GM10266 (cell line): ENCODE data around the gene ARHGEF6.

Source experiments
- DNase-seq: peaks from one replicate; pipeline ENCODE4 v3.0.0; 2012; ENCODE audit errors: extremely low spot score
- TF ChIP-seq, protein P1 (sequence below): IDR thresholded peaks from 2 replicates; pipeline ENCODE4 v1.5.1; 2012; ENCODE audit warnings: mild to moderate bottlenecking, low read depth; ENCODE audit not compliant: control insufficient read depth, insufficient read depth; ENCODE audit errors: missing control alignments

ARHGEF6 gene

DNA sequence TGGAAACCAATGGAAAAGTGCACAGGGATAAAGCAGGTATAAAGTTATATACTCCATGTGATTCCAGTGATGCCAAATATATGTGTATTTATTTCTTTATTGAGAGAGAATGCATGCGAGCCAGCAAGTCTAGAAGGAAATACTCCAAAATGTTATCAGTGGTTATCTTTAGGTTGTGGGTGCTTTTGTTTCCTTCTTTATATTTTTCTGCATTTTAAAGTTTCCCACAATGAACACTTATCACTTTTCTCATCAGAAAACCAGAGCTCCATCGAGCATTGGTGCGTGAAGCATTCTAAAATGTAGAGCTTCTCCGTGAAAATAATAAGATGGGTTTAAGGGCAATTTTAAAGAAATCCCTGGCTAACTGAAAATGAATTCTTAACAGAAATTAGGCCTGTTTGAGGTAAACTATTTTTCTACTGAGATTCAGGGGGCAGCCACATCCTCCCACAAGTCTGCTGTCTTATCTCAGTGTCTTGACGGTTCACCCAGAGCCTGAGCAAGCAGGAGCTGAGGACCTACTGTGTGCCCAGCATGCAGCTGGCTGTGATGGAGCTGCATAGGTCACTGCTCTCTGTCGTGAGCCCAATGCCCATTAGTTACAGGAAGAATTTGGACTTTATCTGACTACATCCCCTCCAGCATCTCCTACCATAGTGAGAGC lies 151.5 kb downstream of the ARHGEF6 start:
- no peak for DNase-seq
- TF ChIP-seq, protein P1, sequence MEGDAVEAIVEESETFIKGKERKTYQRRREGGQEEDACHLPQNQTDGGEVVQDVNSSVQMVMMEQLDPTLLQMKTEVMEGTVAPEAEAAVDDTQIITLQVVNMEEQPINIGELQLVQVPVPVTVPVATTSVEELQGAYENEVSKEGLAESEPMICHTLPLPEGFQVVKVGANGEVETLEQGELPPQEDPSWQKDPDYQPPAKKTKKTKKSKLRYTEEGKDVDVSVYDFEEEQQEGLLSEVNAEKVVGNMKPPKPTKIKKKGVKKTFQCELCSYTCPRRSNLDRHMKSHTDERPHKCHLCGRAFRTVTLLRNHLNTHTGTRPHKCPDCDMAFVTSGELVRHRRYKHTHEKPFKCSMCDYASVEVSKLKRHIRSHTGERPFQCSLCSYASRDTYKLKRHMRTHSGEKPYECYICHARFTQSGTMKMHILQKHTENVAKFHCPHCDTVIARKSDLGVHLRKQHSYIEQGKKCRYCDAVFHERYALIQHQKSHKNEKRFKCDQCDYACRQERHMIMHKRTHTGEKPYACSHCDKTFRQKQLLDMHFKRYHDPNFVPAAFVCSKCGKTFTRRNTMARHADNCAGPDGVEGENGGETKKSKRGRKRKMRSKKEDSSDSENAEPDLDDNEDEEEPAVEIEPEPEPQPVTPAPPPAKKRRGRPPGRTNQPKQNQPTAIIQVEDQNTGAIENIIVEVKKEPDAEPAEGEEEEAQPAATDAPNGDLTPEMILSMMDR, result no peak

DNA sequence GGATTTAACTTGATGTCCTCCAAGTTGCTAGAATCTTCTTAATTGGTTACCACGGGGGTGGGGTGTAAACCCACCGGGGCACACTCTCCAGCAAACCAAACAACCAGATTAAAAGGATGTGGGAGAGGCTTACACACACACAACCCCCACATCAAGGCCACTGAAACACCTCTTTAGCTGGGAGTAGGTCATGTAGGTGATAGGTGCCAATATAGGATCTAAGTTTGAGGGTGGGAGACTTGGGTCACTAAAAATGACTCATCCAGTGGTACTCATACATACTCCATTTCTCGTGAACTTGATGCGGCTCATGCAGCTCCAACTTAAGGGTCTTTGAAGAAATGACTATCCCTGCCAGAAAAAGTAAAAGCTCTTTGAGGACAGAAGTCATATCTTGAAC lies 153.3 kb downstream of the ARHGEF6 start:
- TF ChIP-seq, protein P1, result no peak
- no peak for DNase-seq

DNA sequence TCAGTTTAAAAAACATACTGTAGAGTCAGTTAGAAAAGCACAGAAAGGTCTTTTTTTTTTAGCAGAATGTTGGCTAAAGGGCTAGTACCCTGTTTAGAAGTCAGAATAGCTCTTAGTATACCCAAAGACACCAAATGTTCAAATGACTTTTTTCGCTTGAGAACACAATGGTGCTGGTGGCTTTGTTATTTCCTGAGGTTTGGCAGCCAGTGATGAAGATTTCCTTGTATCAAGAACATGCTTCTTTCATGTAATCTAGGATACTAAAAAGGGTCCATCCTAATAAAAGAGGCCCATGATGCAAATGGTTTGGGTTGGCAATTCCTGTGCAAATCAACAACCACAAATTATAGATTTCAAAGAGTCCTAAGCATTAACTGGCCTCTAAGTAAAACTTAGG lies 153.8 kb downstream of the ARHGEF6 start:
- TF ChIP-seq, protein P1, result no peak
- DNase-seq, result no peak

DNA sequence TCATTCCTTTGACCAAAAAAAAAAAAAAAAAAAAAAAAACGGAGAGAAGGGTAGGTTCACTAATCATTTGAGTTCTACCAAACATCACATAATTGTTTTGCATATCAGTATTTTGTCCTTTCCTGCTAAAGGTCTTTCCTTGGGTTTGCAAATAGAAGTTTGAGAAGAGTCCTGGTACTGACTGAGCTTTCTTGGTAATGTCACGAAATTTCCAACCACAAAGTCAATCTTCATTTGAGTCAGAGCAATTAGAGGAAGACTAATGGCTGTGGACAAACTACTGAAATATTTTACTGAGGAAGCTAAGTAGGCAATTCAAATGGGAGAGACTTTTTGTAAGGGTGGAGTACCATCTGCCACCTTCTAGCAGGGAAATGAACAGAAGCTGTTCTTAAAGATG lies 154.5 kb downstream of the ARHGEF6 start:
- TF ChIP-seq, protein P1, result no peak
- DNase-seq, result peak; percentile 6

DNA sequence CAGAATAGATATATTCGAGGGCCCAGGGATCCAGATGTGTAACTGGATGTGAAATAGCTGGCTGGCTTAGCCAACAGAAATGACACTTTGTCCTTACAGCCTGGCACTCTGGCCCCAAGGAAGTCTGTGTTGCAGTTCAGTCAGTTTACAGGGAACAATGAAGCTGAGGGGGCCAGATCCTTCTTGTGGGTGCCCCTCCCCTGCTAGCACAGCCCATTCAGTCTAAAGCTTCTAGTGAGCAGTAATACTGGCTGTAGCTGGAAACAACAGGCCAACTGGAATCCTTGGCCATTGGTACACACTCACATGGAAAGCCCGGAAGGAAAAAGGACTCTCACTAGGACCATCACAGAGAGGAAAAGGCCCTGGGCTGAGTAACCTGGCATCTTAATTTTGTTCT lies 155.5 kb downstream of the ARHGEF6 start:
- TF ChIP-seq, protein P1, result no peak

DNA sequence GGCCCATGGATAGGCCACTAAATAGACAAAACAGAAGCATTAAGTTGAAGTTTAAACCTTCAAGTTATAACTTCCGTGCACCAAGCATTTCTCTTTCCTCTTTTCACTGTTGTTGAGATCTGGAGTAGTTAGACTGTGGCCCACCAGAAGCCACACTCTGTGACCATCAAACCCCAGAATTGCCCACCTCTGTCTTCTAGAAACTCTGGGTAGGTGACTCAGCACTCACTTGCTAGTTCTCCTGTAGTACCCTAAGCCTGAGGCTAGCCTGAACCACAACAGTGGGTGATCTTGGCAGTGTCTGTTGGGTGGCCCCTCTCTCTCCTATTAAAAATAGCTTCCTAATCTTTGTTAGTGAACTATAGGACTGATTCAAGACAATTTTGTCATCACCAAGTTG lies 157.3 kb downstream of the ARHGEF6 start:
- DNase-seq, result no peak
- TF ChIP-seq, protein P1, result no peak

More for the DNA sequence above, 155.5 kb downstream of the ARHGEF6 start:
- DNase-seq, result no peak

DNA sequence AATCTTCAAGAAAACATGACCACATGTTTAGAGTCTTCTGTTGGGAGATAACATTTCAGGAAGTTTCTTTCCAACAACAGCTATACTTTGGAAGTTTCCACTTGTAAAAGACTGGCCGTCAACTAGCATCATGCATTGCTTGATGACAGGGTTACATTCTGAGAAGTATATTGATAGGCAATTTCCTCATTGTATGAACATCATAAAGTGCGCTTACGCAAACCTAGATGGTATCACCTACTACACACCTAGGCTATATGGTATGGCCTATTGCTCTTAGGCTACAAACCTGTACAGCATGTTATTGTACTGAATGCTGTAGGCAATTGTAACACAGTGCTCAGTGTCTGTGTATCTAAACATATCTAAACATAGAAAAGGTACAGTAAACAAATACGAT lies 158.2 kb downstream of the ARHGEF6 start:
- TF ChIP-seq, protein P1, result no peak
- no peak for DNase-seq
